WTC11 (cell line): ENCODE data around the gene SEMA6D. TPM values are rescaled to one million over a fixed set of nuclear protein-coding genes. Genes with fewer than 3 reads are reported as not detected.

Experiments
- ATAC-seq: fragments of 200-7000 bp; cut with Tn5 transposase; 2 replicates; pipeline ENCODE4 v1.10.0; 2021; ENCODE audit warnings: mild to moderate bottlenecking, moderate library complexity
- CTCF ChIA-PET: fragments of 300-600 bp; sonication (Branson Sonifier 250); formaldehyde crosslinking; loops from one replicate; lab custom pipeline; 2021; ENCODE audit warnings: antibody characterized with exemption; lab: Charles Lee
- POLR2A ChIA-PET: fragments of 350-600 bp; sonication (Branson Sonifier 250); formaldehyde crosslinking; loops from one replicate; lab custom pipeline; 2021; ENCODE audit warnings: antibody characterized with exemption; lab: Charles Lee
- DNase-seq: peaks from one replicate; pipeline ENCODE4 v3.0.0; 2021; ENCODE audit warnings: low spot score
- H3K27ac Mint-ChIP-seq: 2 replicates; pipeline ENCODE4 v1.8.0; 2021; ENCODE audit warnings: mixed read lengths
- H3K27me3 Mint-ChIP-seq: 2 replicates; pipeline ENCODE4 v1.8.0; 2021; ENCODE audit warnings: low read depth, mild to moderate bottlenecking, moderate library complexity, mixed read lengths
- H3K36me3 Mint-ChIP-seq: 2 replicates; pipeline ENCODE4 v1.8.0; 2021; ENCODE audit warnings: mixed read lengths
- H3K4me1 Mint-ChIP-seq: 2 replicates; pipeline ENCODE4 v1.8.0; 2022; ENCODE audit warnings: mixed read lengths
- H3K4me3 Mint-ChIP-seq: 2 replicates; pipeline ENCODE4 v1.8.0; 2021; ENCODE audit warnings: mild to moderate bottlenecking, moderate library complexity, mixed read lengths
- H3K9me3 Mint-ChIP-seq: 2 replicates; pipeline ENCODE4 v1.8.0; 2021; ENCODE audit warnings: mixed read lengths
- CBFB ChIP-seq: sonication (generic); formaldehyde crosslinking; IDR thresholded peaks from 2 replicates; pipeline ENCODE4 v1.8.1; 2022; ENCODE audit warnings: mild to moderate bottlenecking, low read depth, missing genetic modification reagents
- ELF4 ChIP-seq: sonication (generic); formaldehyde crosslinking; IDR thresholded peaks from 2 replicates; pipeline ENCODE4 v1.8.1; 2022; ENCODE audit warnings: low read depth, mild to moderate bottlenecking, moderate library complexity, missing genetic modification reagents
- ETV6 ChIP-seq: sonication (generic); formaldehyde crosslinking; IDR thresholded peaks from 2 replicates; pipeline ENCODE4 v1.8.1; 2022; ENCODE audit warnings: mild to moderate bottlenecking, missing genetic modification reagents
- GABPB1 ChIP-seq: sonication (generic); formaldehyde crosslinking; IDR thresholded peaks from 2 replicates; pipeline ENCODE4 v1.8.1; 2023; ENCODE audit warnings: mild to moderate bottlenecking, missing genetic modification reagents
- HMGA2 ChIP-seq: fragments of 250-450 bp; sonication (Bioruptor Pico); IDR thresholded peaks from 2 replicates; pipeline ENCODE4 v1.4.0; 2021; ENCODE audit warnings: mild to moderate bottlenecking, moderate library complexity
- IRF2 ChIP-seq: sonication (generic); formaldehyde crosslinking; IDR thresholded peaks from 2 replicates; pipeline ENCODE4 v1.8.0; 2022; ENCODE audit warnings: low read depth, missing genetic modification reagents, borderline replicate concordance
- MAX ChIP-seq: sonication (generic); formaldehyde crosslinking; IDR thresholded peaks from 2 replicates; pipeline ENCODE4 v1.8.0; 2022; ENCODE audit warnings: mild to moderate bottlenecking, missing genetic modification reagents
- NFATC4 ChIP-seq: fragments of 250-450 bp; sonication (Bioruptor Pico); IDR thresholded peaks from 2 replicates; pipeline ENCODE4 v1.9.0; 2021; ENCODE audit warnings: mild to moderate bottlenecking
- NFE2L1 ChIP-seq: sonication (generic); formaldehyde crosslinking; IDR thresholded peaks from 2 replicates; pipeline ENCODE4 v1.8.1; 2023; ENCODE audit warnings: missing genetic modification reagents
- NR3C1 ChIP-seq: sonication (generic); formaldehyde crosslinking; conservative IDR thresholded peaks from 2 replicates; pipeline ENCODE4 v1.8.1; 2023; ENCODE audit warnings: low read depth, mild to moderate bottlenecking, missing genetic modification reagents
- OVOL2 ChIP-seq: fragments of 250-450 bp; sonication (Bioruptor Pico); IDR thresholded peaks from 2 replicates; pipeline ENCODE4 v1.9.0; 2021; ENCODE audit warnings: mild to moderate bottlenecking, borderline replicate concordance
- PRRX2 ChIP-seq: fragments of 250-450 bp; sonication (Bioruptor Pico); IDR thresholded peaks from 2 replicates; pipeline ENCODE4 v1.8.0; 2021; ENCODE audit warnings: mild to moderate bottlenecking
- SMAD4 ChIP-seq: sonication (generic); formaldehyde crosslinking; IDR thresholded peaks from 2 replicates; pipeline ENCODE4 v1.8.0; 2022; ENCODE audit warnings: mild to moderate bottlenecking, missing genetic modification reagents
- TCF7 ChIP-seq: sonication (generic); formaldehyde crosslinking; IDR thresholded peaks from 2 replicates; pipeline ENCODE4 v1.8.0; 2022; ENCODE audit warnings: mild to moderate bottlenecking, low read depth, missing genetic modification reagents, moderate library complexity
- ZNF317 ChIP-seq: sonication (generic); formaldehyde crosslinking; IDR thresholded peaks from 2 replicates; pipeline ENCODE4 v1.8.1; 2023; ENCODE audit warnings: low read depth, mild to moderate bottlenecking, moderate library complexity, missing genetic modification reagents, borderline replicate concordance
- ZNF416 ChIP-seq: fragments of 250-450 bp; sonication (Bioruptor Pico); IDR thresholded peaks from 2 replicates; pipeline ENCODE4 v1.9.0; 2021; ENCODE audit warnings: mild to moderate bottlenecking, inconsistent platforms
- ZNF423 ChIP-seq: fragments of 250-450 bp; sonication (Bioruptor Pico); IDR thresholded peaks from 2 replicates; pipeline ENCODE4 v2.1.2; 2022; ENCODE audit warnings: mild to moderate bottlenecking, moderate library complexity
- ZNF532 ChIP-seq: fragments of 250-450 bp; sonication (Bioruptor Pico); IDR thresholded peaks from 2 replicates; pipeline ENCODE4 v1.9.0; 2021; ENCODE audit warnings: mild to moderate bottlenecking, borderline replicate concordance
- ZSCAN18 ChIP-seq: fragments of 250-450 bp; sonication (Bioruptor Pico); IDR thresholded peaks from 2 replicates; pipeline ENCODE4 v2.1.2; 2022; ENCODE audit warnings: mild to moderate bottlenecking, moderate library complexity
- total RNA-seq: library from RNA; stranded (reverse); gene quantifications from 3 replicates; pipeline ENCODE4 v1.2.3, GENCODE V29; 2021
- TF ChIP-seq, protein P1 (sequence below): fragments of 250-450 bp; sonication (Bioruptor Pico); conservative IDR thresholded peaks from 2 replicates; pipeline ENCODE4 v1.9.0; 2021; ENCODE audit warnings: mild to moderate bottlenecking
- TF ChIP-seq, protein P2 (sequence below): sonication (generic); formaldehyde crosslinking; IDR thresholded peaks from 2 replicates; pipeline ENCODE4 v1.8.0; 2023; ENCODE audit warnings: missing genetic modification reagents
- TF ChIP-seq, protein P3 (sequence below): sonication (generic); formaldehyde crosslinking; IDR thresholded peaks from 2 replicates; pipeline ENCODE4 v1.8.1; 2023; ENCODE audit warnings: mild to moderate bottlenecking, moderate library complexity, missing genetic modification reagents
- TF ChIP-seq, protein P4 (sequence below): sonication (generic); formaldehyde crosslinking; IDR thresholded peaks from 2 replicates; pipeline ENCODE4 v1.8.1; 2022; ENCODE audit warnings: mild to moderate bottlenecking, moderate library complexity, missing genetic modification reagents

The SEMA6D gene
- total RNA-seq, 1 experiment from 2014 or later, result 2.6 TPM

DNA sequence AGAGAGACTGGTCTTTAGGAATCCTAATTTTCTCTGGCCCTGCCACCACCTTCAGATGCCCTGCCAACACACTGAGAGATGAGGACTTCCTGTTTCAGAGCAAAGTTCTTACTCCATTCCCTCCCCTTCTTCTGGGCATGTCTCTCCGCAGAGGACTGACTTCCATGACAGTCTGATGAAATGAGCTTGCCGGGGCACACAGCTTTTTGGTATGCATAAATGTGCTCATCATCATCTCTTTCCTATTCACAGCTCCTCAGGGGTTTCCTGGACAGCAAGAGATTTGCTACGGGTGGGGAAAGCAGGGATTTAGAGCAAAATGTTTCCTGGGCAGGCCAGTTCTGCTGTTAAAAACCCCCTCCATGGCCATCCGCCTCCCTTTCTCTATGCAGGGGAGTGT is 27.6 kb upstream of the SEMA6D start (continued):
- TF ChIP-seq, protein P1, sequence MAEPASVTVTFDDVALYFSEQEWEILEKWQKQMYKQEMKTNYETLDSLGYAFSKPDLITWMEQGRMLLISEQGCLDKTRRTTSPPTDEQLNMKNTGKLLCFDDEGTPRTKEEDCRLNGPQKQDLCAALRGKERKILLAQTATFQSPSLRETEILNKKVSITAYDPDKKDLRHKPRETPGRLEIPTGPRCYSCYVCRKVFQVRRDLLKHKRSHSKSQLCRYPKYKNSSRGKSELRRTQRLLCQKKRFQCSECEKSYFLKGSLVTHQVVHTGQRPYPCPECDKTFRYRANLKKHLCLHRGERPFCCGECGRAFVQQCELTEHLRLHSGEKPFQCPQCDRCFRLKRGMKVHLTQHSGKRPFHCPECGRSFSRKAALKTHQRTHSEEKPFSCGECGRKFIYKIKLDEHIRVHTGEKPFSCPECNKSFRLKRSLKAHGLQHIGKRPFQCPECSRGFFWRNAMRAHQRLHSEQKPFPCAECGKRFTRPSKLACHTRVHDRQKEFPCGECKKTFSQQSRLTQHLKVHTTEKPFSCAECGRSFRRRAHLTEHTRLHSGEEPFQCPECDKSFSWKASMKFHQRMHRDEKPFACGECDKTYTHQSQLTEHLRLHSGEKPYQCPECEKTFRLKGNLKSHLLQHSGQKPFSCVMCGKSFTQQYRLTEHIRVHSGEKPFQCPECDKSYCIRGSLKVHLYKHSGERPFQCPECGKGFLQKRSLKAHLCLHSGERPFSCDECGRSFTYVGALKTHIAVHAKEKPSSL (CRISPR knock-in tag), result no peak
- TF ChIP-seq HMGA2 (CRISPR knock-in tag), result no peak

- no peaks in the 10 kb centered on the region for H3K4me1 Mint-ChIP-seq
- no peak overlapping the region for H3K4me3 Mint-ChIP-seq
- CTCF ChIA-PET, result interaction anchor here (1.4 kb wide), 1 partner anchor 20 kb away, joined by 3 read pairs; no protein-coding TSS in a partner anchor
- H3K27ac Mint-ChIP-seq, result no peak overlapping the region
- no peak for DNase-seq
- TF ChIP-seq, protein P2, sequence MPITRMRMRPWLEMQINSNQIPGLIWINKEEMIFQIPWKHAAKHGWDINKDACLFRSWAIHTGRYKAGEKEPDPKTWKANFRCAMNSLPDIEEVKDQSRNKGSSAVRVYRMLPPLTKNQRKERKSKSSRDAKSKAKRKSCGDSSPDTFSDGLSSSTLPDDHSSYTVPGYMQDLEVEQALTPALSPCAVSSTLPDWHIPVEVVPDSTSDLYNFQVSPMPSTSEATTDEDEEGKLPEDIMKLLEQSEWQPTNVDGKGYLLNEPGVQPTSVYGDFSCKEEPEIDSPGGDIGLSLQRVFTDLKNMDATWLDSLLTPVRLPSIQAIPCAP, result no peak
- TF ChIP-seq MAX (CRISPR knock-in tag) (no peak), ZNF317 (CRISPR knock-in tag) (no peak), ETV6 (CRISPR knock-in tag) (no peak), NFATC4 (CRISPR knock-in tag) (no peak)
- TF ChIP-seq, all 79 proteins: peak for 0
- ATAC-seq, result no peak
- POLR2A ChIA-PET, result no interaction called here
- Mint-ChIP-seq H3K27me3 (no peaks in the 10 kb centered on the region; the same call in 1 of the 2 replicates), H3K36me3 (no peaks in the 10 kb centered on the region), H3K9me3 (no peaks in the 10 kb centered on the region)
Observed at GRCh38 chr15:47691882-47692281, 25.4 kb upstream of the SEMA6D start.

DNA sequence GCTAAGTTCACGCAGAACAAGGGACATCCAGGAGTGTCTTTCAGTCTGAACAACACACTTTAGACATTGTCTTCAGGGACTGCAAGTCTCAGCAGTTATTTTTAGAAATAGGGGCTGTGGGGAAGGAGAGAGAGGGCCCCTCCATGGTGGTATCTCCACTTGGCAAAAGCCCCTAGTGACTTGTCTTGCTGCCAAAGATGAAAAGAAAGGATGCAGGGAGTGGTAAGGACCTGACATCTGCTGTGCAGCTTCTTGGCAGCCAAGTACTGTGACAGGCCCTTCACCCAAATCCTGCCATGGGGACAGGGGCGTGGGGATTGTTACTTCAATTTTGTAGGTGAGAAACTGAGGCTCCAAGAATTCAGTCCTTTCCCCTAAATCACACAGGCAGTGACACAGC is 21.0 kb upstream of the SEMA6D start:
- Mint-ChIP-seq H3K36me3 (no peaks in the 10 kb centered on the region), H3K27me3 (no peaks in the 10 kb centered on the region), H3K4me1 (no peaks in the 10 kb centered on the region), H3K4me3 (no peak overlapping the region), H3K27ac (no peak overlapping the region), H3K9me3 (no peaks in the 10 kb centered on the region)
- no peak for ATAC-seq
- no peak for DNase-seq
- POLR2A ChIA-PET, result no interaction called here
- TF ChIP-seq IRF2 (no peak), ZNF532 (CRISPR knock-in tag) (no peak), ZNF416 (CRISPR knock-in tag) (no peak), ZNF423 (CRISPR knock-in tag) (no peak), SMAD4 (no peak), ZSCAN18 (no peak), NFE2L1 (CRISPR knock-in tag) (no peak), NR3C1 (CRISPR knock-in tag) (no peak), OVOL2 (CRISPR knock-in tag) (no peak), ELF4 (CRISPR knock-in tag) (no peak), CBFB (CRISPR knock-in tag) (no peak), MAX (CRISPR knock-in tag) (no peak), GABPB1 (no peak), PRRX2 (CRISPR knock-in tag) (no peak), TCF7 (CRISPR knock-in tag) (no peak)
- TF ChIP-seq, protein P3, sequence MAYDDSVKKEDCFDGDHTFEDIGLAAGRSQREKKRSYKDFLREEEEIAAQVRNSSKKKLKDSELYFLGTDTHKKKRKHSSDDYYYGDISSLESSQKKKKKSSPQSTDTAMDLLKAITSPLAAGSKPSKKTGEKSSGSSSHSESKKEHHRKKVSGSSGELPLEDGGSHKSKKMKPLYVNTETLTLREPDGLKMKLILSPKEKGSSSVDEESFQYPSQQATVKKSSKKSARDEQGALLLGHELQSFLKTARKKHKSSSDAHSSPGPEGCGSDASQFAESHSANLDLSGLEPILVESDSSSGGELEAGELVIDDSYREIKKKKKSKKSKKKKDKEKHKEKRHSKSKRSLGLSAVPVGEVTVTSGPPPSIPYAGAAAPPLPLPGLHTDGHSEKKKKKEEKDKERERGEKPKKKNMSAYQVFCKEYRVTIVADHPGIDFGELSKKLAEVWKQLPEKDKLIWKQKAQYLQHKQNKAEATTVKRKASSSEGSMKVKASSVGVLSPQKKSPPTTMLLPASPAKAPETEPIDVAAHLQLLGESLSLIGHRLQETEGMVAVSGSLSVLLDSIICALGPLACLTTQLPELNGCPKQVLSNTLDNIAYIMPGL (CRISPR knock-in tag), result no peak
- TF ChIP-seq, protein P4, sequence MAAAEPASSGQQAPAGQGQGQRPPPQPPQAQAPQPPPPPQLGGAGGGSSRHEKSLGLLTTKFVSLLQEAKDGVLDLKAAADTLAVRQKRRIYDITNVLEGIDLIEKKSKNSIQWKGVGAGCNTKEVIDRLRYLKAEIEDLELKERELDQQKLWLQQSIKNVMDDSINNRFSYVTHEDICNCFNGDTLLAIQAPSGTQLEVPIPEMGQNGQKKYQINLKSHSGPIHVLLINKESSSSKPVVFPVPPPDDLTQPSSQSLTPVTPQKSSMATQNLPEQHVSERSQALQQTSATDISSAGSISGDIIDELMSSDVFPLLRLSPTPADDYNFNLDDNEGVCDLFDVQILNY (CRISPR knock-in tag), result no peak
- TF ChIP-seq, all 79 proteins: peak for 0
- CTCF ChIA-PET, result interaction anchor here (0.6 kb wide), 1 partner anchor 15 kb away, joined by 3 read pairs; no protein-coding TSS in a partner anchor
